GM18520 (cell line): ENCODE results near the gene TCN1.
"Not testable (repeated sequence)": the region's sequence is repeated elsewhere in the genome, so short reads cannot be mapped to it uniquely, and the experiment has no call there.

ENCODE experiments used
- ATAC-seq: cut with Tn5 transposase; IDR thresholded peaks from one replicate; pipeline ENCODE4 v1.9.1; 2021; ENCODE audit not compliant: unreplicated experiment

TCN1 gene, protein sequence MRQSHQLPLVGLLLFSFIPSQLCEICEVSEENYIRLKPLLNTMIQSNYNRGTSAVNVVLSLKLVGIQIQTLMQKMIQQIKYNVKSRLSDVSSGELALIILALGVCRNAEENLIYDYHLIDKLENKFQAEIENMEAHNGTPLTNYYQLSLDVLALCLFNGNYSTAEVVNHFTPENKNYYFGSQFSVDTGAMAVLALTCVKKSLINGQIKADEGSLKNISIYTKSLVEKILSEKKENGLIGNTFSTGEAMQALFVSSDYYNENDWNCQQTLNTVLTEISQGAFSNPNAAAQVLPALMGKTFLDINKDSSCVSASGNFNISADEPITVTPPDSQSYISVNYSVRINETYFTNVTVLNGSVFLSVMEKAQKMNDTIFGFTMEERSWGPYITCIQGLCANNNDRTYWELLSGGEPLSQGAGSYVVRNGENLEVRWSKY

DNA sequence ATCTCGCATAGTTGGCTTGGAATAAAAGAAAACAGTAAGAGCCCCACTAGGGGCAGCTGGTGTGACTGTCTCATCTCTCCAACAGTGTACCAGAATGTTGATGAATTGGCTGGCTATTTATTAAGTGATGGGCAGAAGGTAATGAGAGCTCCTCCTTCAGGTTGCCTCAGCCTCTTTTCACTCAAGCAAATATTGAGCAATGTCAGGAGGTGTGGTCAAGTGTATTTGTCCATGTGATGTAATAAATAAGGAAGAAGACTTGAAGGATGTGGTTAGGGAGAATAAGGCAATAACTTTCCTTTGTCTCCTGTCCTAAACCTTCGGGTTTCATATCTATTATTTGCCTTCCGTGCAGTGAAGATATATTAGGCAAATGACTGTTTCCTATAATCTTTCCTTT, at the start of gene TCN1:
TSS of gene TCN1 (minus strand) at position 91 of the 400 bp plus-strand sequence. CDS start at position 74, 17 bp downstream.
- ATAC-seq: no peak

DNA sequence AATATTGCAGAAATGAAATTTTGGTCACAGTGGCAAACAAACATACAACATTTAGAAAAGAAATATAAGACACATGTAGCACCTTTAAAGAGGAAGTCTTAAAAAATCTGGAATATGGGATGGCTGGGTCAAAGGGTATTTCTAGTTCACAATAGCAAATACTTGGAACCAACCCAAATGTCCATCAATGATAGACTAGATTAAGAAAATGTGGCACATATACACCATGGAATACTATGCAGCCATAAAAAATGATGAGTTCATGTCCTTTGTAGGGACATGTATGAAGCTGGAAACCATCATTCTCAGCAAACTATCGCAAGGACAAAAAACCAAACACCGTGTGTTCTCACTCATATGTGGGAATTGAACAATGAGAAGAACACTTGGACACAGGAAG, 37.3 kb upstream of the TCN1 start:
- not testable (repeated sequence) for ATAC-seq

DNA sequence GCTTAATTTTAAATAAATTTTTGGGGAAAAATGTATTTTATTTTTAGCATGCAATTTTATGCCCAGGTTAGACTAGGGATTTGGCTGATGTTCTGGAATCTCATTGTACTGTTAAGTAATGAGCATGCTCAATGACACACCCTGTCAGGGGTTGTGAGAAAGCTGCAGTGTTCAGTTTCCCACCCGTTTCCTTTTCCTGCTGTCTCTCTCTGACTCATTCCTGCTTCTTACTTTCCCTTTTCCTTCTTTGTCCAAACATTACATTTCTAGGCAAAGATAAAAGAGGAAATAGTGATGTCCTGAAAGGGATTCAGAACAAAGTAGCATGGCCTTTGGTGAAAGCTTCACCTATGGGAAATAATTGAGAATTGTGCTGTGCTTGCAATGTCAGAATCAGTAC, 35.0 kb upstream of the TCN1 start:
- no peak for ATAC-seq

DNA sequence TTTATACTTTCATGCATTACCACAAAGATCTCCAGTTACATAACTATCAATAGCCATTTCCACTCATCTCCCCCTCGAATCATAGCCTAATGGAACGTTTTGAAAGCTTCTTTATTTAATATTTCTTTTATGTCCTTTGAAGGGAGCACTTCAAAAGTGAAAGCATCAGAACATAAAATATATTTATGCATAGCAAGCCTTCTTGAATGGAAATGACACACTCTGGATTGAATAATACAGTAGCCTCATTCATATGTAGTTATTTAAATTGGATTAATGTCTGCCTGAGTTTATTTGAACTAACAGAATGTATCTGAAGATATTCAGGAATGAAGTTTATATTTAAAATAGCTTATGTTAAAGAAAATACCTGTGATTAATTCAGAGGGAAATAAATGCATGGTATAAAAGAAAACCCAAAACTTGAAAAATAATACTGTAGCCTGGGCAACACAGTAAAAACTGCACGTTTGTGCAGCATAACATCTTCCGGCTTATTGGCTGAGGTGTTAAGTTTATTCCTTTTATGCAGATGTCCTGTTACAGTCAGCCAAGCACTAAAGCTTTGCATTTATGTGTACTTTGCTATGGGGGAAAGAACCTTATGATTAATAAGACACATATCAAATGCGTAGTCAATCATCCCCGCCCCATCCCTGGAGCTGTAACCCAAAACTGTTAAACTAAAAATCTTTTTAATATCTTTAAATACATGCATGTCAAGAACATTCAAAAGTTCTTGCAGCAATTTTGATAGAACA, 34.3 kb upstream of the TCN1 start:
- ATAC-seq: no peak

DNA sequence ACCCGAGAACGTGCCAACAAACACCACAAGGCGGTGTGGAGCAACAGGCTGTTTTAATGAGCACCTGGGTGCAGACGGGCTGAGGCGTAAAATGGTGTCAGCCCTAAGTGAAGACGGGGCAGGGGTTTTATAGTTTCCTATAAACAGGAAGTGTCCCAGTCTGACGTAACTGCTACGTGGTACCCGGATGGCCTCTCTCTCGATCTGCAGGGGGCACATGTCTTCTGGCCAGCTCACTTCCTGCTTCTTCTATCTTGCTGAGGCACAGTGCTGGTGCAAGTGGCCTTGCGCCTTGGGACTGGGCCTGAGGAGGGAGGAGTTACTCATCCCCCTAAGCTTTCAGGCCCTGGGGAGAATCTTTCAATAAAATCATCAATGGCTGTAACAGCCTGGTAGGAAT, 33.2 kb upstream of the TCN1 start:
- ATAC-seq: no peak

DNA sequence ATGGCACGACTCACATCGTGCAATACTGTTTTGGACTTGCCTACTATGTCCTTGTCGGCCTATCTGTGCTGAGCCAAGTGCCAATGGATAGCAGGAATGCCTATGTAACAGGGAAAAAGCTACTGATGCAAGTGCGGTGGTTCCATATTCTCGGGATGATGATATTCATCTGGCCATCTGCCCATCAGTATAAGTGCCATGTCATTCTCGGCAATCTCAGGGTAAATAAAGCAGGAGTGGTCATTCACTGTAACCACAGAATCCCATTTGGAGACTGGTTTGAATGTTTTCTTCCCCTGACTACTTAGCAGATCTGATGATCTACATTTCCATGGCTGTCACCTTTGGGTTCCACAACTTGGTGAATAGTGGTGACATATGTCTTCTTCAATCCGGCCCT, 32.4 kb upstream of the TCN1 start:
- ATAC-seq: no peak

DNA sequence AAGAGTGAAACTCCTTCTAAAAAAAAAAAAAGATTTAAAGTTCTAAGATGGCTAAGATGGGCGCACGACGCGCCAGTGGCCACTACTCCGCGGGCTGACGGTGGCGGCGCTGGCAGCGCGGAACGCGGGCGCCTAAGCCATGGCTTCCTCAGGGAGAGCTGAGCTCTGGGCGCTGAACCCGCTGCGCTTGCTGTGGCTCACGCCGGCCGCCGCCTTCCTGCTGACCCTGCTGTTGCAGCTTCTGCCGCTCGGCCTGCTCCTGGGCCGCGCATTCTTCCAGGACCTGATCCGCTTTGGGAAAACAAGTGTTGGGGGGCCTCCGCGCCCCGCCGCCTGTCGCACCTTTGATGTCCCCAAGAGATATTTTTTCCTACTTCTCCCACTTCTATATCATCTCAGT, 31.8 kb upstream of the TCN1 start:
- no peak for ATAC-seq

DNA sequence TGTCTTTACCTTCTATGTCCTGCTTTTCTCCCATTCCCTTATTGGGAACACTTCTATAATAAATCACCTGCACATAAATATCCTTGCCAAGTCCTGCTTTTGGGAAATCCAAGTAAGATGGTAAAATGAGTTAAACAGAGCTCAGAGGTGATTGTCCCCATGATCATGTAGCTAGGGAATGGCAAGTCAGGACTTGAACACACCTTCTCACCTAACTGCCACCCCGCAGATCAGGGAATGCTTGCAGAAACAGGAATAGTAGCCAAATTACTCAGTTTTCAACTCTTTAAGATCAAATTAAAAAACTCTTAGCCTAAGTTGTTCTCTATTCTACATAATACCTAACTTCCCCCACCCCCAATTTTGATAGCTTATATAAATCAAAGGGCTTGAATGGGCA, 28.3 kb upstream of the TCN1 start:
- ATAC-seq: no peak

DNA sequence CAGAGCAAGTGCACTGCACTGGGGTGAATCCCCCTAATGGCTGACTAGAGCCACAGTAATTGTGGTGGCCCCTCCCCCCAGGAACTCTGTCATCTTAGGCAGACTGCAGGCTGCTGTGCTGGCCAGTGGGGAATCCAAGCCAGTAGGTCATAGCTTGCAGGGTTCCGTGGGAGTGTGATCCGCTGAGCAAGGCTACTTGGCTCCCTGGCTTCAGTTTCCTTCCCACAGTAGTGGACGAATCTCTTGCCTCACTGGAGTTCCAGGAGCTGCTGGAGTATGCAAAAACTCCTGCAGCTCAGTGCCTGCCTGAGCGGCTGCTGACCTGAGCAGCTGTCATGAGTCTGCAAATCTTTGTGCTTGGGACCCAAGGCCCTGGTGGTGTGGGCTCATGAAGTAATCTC, 25.5 kb upstream of the TCN1 start:
- no peak for ATAC-seq

DNA sequence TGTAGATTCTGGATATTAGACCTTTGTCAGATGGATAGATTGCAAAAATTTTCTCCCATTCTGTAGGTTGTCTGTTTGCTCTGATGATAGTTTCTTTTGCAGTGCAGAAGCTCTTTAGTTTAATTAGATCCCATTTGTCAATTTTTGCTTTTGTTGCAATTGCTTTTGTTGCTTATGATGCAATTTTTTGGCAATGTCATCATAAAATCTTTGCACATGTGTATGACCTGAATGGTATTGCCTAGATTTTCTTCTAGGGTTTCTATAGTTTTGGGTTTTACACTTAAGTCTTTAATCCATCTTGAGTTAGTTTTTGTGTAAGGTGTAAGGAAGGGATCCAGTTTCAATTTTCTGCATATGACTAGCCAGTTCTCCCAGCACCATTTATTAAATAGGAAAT, 20.9 kb upstream of the TCN1 start:
- not testable (repeated sequence) for ATAC-seq

DNA sequence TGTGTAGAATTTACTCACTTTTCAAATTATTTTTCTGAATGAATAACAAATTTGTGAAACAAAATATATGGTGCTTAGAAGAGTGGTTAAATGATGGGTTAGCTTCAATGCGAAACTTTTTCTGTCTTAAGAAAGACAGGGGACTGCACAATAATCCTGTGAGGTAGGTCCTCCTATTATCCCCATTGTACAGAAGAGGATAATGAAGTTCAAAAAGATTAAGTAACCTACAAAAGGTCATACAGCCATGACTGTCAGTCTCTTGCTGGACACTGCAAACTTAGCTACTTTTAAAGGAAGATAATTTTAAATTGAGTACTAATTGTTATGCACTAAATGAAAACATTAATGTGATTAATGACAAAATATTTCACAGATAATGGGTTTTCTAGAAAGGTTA, 17.3 kb upstream of the TCN1 start:
- ATAC-seq: no peak

DNA sequence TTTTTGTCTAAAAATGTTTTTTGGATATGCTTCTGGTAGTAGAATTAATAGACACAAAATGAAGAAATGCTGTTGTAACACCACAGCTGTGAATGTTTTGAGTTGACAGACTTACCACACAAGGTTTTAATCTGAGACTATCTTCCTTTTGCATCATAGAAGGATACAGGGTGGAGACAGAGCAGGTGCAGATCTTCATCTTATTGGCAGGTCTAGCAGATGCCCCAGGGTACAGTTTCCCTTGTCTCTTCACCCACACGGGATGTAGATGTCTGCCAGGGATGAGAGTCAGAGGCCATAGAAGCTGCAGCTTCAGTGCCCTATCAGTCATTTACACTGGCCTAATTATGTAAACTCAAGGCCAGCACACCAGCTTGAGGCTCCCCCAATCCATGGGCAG, 13.3 kb upstream of the TCN1 start:
- ATAC-seq: no peak

DNA sequence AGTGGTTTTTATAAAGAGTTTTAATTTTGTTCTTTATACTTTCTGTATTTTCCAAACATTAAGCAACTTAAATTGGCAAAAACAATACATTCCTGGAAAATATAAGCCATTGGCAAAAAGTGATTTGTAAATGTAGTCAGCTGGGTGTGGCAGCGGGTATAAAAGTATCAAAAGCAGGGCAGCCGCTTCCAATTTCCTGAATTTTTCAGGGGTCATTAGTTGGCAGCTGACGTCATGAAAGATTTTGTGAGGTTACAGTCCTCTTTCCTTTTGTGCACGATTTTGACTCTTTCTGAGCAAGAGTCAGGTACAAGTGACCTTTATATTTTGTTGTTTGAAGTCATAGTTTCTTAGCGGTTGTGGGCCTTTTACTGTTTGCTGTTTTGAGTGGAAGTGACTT, 12.3 kb upstream of the TCN1 start, which contains the start of gene OOSP3:
TSS of gene OOSP3 (plus strand) at position 208 of the 400 bp plus-strand sequence. CDS start at position 235, 27 bp downstream.
- no peak for ATAC-seq

DNA sequence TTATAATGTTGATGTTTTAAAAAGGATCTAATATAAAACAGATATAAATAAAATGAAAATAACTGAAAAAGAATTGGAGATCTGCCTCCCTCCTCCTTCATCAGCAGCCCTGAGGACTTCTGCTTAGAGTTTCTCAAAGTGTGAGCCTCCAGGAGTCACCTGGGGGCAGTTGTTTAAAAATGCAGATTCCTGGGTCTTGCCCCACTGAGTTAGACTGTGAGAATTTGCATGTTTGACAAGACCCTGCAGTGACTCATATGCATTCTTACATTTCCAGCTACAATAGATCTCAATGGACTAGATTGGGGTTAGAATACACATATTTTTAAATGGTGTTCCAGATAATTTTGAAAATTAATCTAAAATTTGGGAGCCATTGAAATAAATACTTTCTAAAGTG, 11.5 kb upstream of the TCN1 start:
- no peak for ATAC-seq

DNA sequence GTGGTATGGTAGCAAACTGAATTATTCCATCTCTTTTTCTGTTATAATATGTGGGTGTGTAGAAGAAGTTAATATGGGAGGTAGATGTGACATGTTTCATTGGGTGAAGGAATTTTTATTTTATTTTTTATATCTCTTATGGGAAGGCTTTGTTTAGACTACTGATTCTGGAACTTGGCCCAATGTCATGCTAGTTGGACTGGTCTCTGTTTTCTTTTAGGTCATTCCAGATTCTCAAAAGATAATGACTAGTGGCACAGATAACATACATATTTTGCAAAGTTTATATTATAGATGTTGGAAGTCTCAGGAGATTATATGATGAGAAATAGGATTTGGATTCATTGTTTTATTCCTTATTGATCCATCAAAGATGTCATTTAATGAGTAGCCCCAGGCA, 11.0 kb upstream of the TCN1 start:
- ATAC-seq: no peak

DNA sequence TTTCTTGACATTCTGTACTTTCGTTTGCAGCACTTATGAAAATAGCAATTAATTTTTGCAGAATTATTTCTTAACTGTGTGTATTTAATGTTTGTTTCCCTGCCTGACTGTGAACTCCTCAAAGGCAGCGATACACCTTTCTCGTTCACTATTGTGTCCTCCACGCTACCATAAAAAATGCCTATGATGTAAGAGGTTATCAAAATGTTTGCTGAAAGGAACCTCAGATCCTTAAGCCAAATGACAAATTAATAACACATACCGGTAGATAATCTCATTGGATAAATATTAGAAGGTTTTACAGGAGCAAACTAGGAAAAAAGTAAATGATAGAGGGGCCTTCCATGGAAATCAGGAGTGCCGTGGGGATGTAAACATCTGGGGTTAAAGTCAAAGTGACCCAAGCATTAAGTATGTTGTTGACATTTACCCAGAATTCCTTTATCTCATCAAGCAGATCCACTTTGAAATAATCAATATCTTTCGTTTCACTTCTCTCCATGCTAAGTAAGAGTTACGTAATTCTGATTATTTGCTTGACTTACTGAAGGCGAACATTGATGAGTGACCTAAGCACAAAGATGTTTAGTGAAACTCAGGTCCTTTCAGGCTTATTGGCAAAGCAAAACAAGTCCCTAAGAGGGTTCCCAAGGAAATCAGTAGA, 9.7 kb upstream of the TCN1 start:
- no peak for ATAC-seq

DNA sequence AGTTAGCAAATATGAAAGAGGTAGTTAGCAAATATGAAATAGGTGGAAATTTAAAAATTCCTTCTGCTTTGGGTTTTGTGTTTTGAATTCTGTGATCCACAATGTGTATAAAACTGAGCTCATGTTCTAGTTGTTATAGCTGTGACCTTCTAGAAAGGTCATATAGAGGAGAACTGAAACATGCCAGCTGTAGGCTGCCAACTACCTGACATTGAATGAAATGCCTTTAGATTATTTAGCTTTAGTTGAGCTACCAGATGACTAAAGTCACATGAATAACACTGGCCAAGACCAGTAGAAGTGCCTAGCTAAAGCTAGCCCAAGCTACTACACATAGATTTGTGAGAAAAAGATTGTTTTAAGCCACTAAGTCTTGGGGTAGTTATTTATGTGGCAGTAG, 5.8 kb upstream of the TCN1 start:
- ATAC-seq: no peak

DNA sequence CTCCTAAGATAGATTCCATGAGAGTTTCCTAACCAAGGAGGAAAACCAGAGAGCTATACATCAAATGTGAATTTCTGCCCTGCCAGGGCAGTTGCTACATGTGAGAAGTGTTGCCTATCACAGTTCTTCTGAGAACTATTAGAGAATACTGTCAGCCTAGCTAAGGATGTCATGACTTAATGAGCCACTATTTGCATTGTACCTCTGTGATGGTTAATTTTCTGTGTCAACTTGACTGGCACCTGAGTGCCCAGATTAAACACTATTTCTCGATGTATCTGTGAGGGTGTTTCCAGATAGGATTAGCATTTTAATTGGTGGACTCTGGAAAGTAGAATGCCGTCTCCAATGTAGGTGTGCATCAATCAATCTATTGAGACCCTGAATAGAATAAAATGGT, 1.7 kb upstream of the TCN1 start:
- ATAC-seq: no peak

DNA sequence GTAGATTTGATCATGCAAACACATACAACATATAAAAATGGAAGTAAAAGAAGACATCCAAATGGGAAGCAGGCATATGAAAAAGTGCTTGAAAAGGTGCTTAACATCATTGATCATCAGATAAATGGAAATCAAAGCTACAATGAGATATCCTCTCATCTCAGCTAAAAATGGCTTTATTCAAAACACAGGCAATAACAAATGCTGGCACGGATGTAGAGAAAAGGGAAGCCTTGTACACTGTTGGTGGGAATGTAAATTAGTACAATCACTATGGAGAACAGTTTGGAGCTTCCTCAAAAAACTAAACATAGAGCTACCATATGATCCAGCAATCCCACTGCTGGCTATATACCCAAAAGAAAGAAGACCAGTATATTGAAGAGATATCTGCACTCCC, 549 bp upstream of the TCN1 start:
- no peak for ATAC-seq

DNA sequence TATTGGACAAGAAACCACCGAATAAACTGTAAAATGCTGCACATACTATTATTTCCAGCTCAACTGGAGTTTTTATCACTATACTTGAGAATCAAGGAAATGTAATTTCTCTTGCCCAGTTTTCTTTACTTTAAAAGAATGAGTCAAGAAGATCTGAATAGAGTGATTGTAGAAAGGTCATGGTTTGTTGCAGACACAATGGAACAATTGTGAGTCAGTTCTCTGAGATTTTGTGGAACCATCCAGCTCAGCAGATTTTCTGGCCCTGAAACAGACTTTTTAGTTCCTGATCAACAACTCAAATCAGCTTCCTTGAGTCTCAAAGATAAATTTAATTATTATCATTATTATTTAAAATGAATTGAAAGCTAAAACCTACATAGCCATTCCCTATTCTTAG, 1.3 kb downstream of the TCN1 start:
- ATAC-seq: no peak

DNA sequence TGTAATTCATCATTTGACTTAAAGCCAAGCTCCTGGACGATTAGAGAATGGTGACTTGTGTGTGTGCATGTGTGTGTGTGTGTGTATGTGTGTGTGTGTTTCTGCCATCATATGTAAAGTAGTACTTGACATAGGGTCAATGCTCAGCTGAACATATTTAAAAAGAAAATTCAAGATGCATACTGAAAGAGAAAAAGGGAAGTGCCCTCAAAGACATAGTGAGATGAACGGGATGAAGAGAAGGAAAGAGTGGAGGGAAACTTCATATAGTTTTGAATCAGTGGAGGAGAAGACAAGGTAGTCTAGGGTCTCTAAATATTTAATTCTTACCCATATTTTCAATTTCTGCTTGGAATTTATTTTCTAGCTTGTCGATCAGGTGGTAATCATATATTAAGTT, 4.0 kb downstream of the TCN1 start:
- ATAC-seq: no peak

DNA sequence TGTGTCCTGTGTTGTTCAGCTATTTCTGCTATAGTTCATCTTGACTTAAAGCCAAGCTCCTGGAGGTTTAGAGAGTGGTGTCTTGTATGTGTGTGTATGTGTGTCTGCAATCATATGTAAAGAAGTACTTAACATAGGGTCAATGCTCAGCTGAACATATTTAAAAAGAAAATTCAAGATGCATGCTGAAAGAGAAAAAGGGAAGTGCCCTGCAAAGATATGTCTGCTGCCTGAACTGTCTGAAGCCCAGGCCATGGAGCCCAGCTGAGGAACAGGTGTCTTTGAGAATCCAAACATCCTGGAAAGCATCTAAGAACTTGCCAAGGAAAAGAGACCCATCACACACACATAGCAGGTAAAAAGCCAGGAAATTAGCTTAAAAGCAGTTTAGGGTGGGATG, 6.6 kb downstream of the TCN1 start:
- no peak for ATAC-seq
